Testis (tissue), 3 donors: ENCODE results near the gene OR51E2. TPM values are rescaled to one million over a fixed set of nuclear protein-coding genes. Genes with fewer than 3 reads are reported as not detected.

Experiments used
- DNase-seq: peaks from one replicate; pipeline ENCODE4 v3.0.0-alpha.2; 2019
- H3K27ac ChIP-seq, 2 donors: fragments of 200-600 bp; sonication (generic); one replicate each; pipeline ENCODE4 v1.5.1; 2019
- H3K27me3 ChIP-seq: fragments of 200-600 bp; sonication (generic); one replicate; pipeline ENCODE4 v1.5.1; 2019
- H3K36me3 ChIP-seq: fragments of 200-600 bp; sonication (generic); one replicate; pipeline ENCODE4 v1.5.1; 2017; ENCODE audit warnings: low read depth; ENCODE audit errors: missing control alignments
- H3K4me1 ChIP-seq: fragments of 200-600 bp; sonication (generic); one replicate; pipeline ENCODE4 v1.5.1; 2019
- H3K4me3 ChIP-seq, 2 donors: fragments of 200-600 bp; sonication (generic); one replicate each; pipeline ENCODE4 v1.5.1; 2017 to 2019
- H3K9me3 ChIP-seq: fragments of 200-600 bp; sonication (generic); one replicate; pipeline ENCODE4 v1.5.1; 2017
- CTCF ChIP-seq, 3 experiments: fragments of 450-650 bp in 2 of 3; fragments of 200-600 bp in 1 of 3; sonication (generic) in 1 of 3; IDR thresholded peaks; one replicate each; pipeline ENCODE4 v1.5.1; 2016 to 2019; ENCODE audit warnings: antibody characterized with exemption in 3 of 3, mild to moderate bottlenecking in 2 of 3, moderate library complexity in 1 of 3
- POLR2A ChIP-seq: fragments of 450-650 bp; IDR thresholded peaks from one replicate; pipeline ENCODE4 v1.6.1; 2017; ENCODE audit warnings: antibody characterized with exemption, mild to moderate bottlenecking, moderate library complexity
- WGBS, 2 donors: methylation state at CpG; one replicate each; pipeline ENCODE4 v1.1.5; 2018; 5-methylcytosine and 5-hydroxymethylcytosine counted together
- intact Hi-C: fragments of 100-400 bp; cut with DNase I; formaldehyde crosslinking; loops from one replicate; pipeline ENCODE4 v1.15.1; 2023; ENCODE audit warnings: low total_unique reads
- polyA plus RNA-seq: library from polyadenylated mRNA; stranded (reverse); fragments of 350-450 nt; fragmentation: Illumina TruSeq; extraction: RNeasy Lipid Tissue Mini Kit (QIAGEN cat#74804); gene quantifications from one replicate; pipeline ENCODE4 v1.2.3, GENCODE V29; 2014; ENCODE audit warnings: low read depth, low replicate concordance; ENCODE audit not compliant: insufficient read depth
- total RNA-seq, 2 donors: library from RNA; depleted of rRNA; stranded (reverse); fragments of >200 nt; gene quantifications; one replicate each; pipeline ENCODE4 v1.2.3, GENCODE V29; 2016

OR51E2 gene
- total and polyA plus RNA-seq, 3 donors from 2014 or later, result 0.17 to 0.47 TPM; not detected in 1

GRCh38 chr11:4713241-4713640 is 15.6 kb upstream of the OR51E2 start:
- Histone ChIP-seq H3K4me1 (no peaks in the 10 kb centered on the region), H3K27me3 (no peaks in the 10 kb centered on the region), H3K4me3 (no peak overlapping the region), H3K36me3 (no peaks in the 10 kb centered on the region), H3K9me3 (no peaks in the 10 kb centered on the region), H3K27ac (no peak overlapping the region)
- TF ChIP-seq POLR2A, result no peak
- no peak for TF ChIP-seq CTCF (IDR thresholded peaks at IDR 0.05)
- 50 to 89% methylated on average over 1 of the region's 1 CpG for WGBS, 2 donors
- intact Hi-C loops, result no loop called here
- no peak for DNase-seq

- H3K36me3 ChIP-seq, result no peaks in the 10 kb centered on the region
- WGBS, 2 donors, result 37 to 55% methylated on average over 8 of the region's 8 CpGs
- H3K4me1 ChIP-seq, result no peaks in the 10 kb centered on the region
- no peak overlapping the region for H3K27ac ChIP-seq
- no peak for DNase-seq
- no peaks in the 10 kb centered on the region for H3K9me3 ChIP-seq
- H3K4me3 ChIP-seq, result no peak overlapping the region
- TF ChIP-seq POLR2A (no peak), CTCF (IDR thresholded peaks at IDR 0.05) (no peak)
- H3K27me3 ChIP-seq, result no peaks in the 10 kb centered on the region
- intact Hi-C loops, result no loop called here
These were observed 7.2 kb upstream of the OR51E2 start for GRCh38 chr11:4704790-4705334.

GRCh38 chr11:4704054-4704789 is 6.6 kb upstream of the OR51E2 start, which contains the start of gene MMP26:
TSS of gene MMP26 (plus strand) at chr11:4704784.
- DNase-seq, result no peak
- Histone ChIP-seq H3K27me3 (no peaks in the 10 kb centered on the region), H3K27ac (no peak within 1 kb of the TSS)

GRCh38 chr11:4700436-4700820 is 2.8 kb upstream of the OR51E2 start:
- H3K27ac ChIP-seq, result no peak overlapping the region
- WGBS, 2 donors, result 74 to 79% methylated on average over 1 of the region's 1 CpG
- TF ChIP-seq POLR2A (no peak), CTCF (IDR thresholded peaks at IDR 0.05) (no peak)
- H3K36me3 ChIP-seq, result no peaks in the 10 kb centered on the region
- DNase-seq, result no peak
- no peaks in the 10 kb centered on the region for H3K9me3 ChIP-seq
- no peaks in the 10 kb centered on the region for H3K27me3 ChIP-seq
- H3K4me1 ChIP-seq, result no peaks in the 10 kb centered on the region
- intact Hi-C loops, result no loop called here
- no peak overlapping the region for H3K4me3 ChIP-seq

More at GRCh38 chr11:4704054-4704789, 6.6 kb upstream of the OR51E2 start, which contains the start of gene MMP26:
- intact Hi-C loops, result no loop called here
- H3K36me3 ChIP-seq, result no peaks in the 10 kb centered on the region
- no peaks in the 10 kb centered on the region for H3K9me3 ChIP-seq
- H3K4me1 ChIP-seq, result no peaks in the 10 kb centered on the region
- WGBS, 2 donors, result 39 to 45% methylated on average over 5 of the region's 5 CpGs
- H3K4me3 ChIP-seq, result no peak within 1 kb of the TSS
- no peak for TF ChIP-seq POLR2A
- no peak for TF ChIP-seq CTCF (IDR thresholded peaks at IDR 0.05)
